ENCODE data around the gene SIAH2. TPM values are rescaled to one million over a fixed set of nuclear protein-coding genes. Genes with fewer than 3 reads are reported as not detected.
A peak's percentile ranks its signal among the peaks of the same experiment; 100 is the strongest.

SIAH2 gene
- total and polyA plus RNA-seq, 9 of the 15 experiments (the other 6 are each of a cell fraction or from before 2014, with no cell fraction given) = 4.8 to 39.0 (median 29.9) TPM

DNA sequence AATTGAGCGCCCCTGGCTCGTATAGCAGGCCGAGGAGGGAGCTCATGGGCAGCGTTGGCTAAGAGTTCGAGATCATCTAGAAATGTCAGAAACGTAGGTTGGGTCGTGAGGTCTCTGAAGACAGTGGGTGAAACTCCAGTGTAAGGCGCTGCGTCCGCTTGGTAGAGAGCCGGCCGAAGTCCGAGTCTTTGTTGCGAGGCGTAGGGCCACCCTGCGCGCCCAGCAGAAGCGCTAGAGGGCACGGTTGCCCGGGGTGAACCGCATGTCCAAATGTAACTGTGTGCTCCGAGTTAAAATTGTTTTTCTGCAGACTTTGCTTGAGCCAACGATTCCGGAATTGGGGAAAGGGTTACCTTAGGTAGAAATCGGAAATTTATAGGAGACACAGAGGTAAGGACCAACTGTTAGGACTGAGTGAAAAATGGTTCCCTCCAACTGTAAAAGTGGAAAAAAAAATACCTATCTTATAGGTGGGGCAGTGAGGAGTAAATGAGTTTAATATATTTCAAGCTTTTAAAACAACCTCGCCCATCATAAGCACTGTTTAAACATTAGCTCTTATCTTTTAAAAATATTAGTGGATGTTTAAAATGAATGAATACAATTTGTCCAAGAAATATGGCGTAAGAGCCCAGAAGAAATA is 993 bp upstream of the SIAH2 start (continued):
- TF ChIP-seq, protein P1, sequence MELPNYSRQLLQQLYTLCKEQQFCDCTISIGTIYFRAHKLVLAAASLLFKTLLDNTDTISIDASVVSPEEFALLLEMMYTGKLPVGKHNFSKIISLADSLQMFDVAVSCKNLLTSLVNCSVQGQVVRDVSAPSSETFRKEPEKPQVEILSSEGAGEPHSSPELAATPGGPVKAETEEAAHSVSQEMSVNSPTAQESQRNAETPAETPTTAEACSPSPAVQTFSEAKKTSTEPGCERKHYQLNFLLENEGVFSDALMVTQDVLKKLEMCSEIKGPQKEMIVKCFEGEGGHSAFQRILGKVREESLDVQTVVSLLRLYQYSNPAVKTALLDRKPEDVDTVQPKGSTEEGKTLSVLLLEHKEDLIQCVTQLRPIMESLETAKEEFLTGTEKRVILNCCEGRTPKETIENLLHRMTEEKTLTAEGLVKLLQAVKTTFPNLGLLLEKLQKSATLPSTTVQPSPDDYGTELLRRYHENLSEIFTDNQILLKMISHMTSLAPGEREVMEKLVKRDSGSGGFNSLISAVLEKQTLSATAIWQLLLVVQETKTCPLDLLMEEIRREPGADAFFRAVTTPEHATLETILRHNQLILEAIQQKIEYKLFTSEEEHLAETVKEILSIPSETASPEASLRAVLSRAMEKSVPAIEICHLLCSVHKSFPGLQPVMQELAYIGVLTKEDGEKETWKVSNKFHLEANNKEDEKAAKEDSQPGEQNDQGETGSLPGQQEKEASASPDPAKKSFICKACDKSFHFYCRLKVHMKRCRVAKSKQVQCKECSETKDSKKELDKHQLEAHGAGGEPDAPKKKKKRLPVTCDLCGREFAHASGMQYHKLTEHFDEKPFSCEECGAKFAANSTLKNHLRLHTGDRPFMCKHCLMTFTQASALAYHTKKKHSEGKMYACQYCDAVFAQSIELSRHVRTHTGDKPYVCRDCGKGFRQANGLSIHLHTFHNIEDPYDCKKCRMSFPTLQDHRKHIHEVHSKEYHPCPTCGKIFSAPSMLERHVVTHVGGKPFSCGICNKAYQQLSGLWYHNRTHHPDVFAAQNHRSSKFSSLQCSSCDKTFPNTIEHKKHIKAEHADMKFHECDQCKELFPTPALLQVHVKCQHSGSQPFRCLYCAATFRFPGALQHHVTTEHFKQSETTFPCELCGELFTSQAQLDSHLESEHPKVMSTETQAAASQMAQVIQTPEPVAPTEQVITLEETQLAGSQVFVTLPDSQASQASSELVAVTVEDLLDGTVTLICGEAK (IDR thresholded peaks at IDR 0.05) = no peak
- TF ChIP-seq, protein P1 (CRISPR knock-in tag; IDR thresholded peaks at IDR 0.05) = no peak
- TF ChIP-seq, protein P2, sequence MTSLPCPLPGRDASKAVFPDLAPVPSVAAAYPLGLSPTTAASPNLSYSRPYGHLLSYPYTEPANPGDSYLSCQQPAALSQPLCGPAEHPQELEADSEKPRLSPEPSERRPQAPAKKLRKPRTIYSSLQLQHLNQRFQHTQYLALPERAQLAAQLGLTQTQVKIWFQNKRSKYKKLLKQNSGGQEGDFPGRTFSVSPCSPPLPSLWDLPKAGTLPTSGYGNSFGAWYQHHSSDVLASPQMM (CRISPR knock-in tag; IDR thresholded peaks at IDR 0.05) = no peak
- TF ChIP-seq ZNF717 (CRISPR knock-in tag; IDR thresholded peaks at IDR 0.05) = no peak
- TF ChIP-seq, protein P3, sequence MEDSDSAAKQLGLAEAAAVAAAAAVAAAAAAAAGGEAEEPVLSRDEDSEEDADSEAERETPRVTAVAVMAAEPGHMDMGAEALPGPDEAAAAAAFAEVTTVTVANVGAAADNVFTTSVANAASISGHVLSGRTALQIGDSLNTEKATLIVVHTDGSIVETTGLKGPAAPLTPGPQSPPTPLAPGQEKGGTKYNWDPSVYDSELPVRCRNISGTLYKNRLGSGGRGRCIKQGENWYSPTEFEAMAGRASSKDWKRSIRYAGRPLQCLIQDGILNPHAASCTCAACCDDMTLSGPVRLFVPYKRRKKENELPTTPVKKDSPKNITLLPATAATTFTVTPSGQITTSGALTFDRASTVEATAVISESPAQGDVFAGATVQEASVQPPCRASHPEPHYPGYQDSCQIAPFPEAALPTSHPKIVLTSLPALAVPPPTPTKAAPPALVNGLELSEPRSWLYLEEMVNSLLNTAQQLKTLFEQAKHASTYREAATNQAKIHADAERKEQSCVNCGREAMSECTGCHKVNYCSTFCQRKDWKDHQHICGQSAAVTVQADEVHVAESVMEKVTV (CRISPR knock-in tag; IDR thresholded peaks at IDR 0.05) = no peak
- TF ChIP-seq NR3C1 (CRISPR knock-in tag; IDR thresholded peaks at IDR 0.05) = no peak
- no peak for TF ChIP-seq MYBL2 (IDR thresholded peaks at IDR 0.05; ENCODE audit: low read depth)
- no peak for TF ChIP-seq MYBL2 (CRISPR knock-in tag; IDR thresholded peaks at IDR 0.05; ENCODE audit: borderline replicate concordance)
- 0 out of 2 replicates have a peak, but pooled peaks have one; percentile 81 for TF ChIP-seq CBFB (CRISPR knock-in tag; IDR thresholded peaks at IDR 0.05)
- no peak for TF ChIP-seq MAFK (IDR thresholded peaks at IDR 0.05; ENCODE audit: low read length)
- peak; percentile 35; the same call in 1 of the 2 replicates for TF ChIP-seq ZFX (CRISPR knock-in tag; IDR thresholded peaks at IDR 0.05)
- no peak for TF ChIP-seq RFX7 (CRISPR knock-in tag; IDR thresholded peaks at IDR 0.05)
- no peak for TF ChIP-seq ZNF778 (CRISPR knock-in tag; IDR thresholded peaks at IDR 0.05)
- no peak for TF ChIP-seq PTRF (tag; IDR thresholded peaks at IDR 0.05)
- TF ChIP-seq TARDBP (IDR thresholded peaks at IDR 0.05) = no peak
- TF ChIP-seq SMAD3 (CRISPR knock-in tag; conservative IDR thresholded peaks at IDR 0.05) = no peak
- TF ChIP-seq MIER1 (IDR thresholded peaks at IDR 0.05; ENCODE audit: low read depth) = 0 out of 2 replicates have a peak, but pooled peaks have one; percentile 49
- TF ChIP-seq SMARCE1 (IDR thresholded peaks at IDR 0.05) = peak; percentile 99
